ENCODE results near the gene SORCS2. TPM values are rescaled to one million over a fixed set of nuclear protein-coding genes. Genes with fewer than 3 reads are reported as not detected.

Gene SORCS2
- total RNA-seq, 4 donors from 2014 or later: 0.26 to 17.1 (median 2.9) TPM

GRCh38 chr4:7233601-7234000, 41.3 kb downstream of the SORCS2 start:
- Histone ChIP-seq H3K4me3 (no peak overlapping the region), H3K4me1 (no peaks in the 10 kb centered on the region), H3K27me3 (no peaks in the 10 kb centered on the region), H3K36me3 (no peaks in the 10 kb centered on the region), H3K27ac (no peak overlapping the region), H3K9me3 (no peaks in the 10 kb centered on the region)
- TF ChIP-seq POLR2A (IDR thresholded peaks at IDR 0.05) (no peak), CTCF (IDR thresholded peaks at IDR 0.05) (no peak)
- DNase-seq: no peak
- intact Hi-C loops (cut with DNase I; ENCODE audit: low total_unique reads): no loop called here

DNA sequence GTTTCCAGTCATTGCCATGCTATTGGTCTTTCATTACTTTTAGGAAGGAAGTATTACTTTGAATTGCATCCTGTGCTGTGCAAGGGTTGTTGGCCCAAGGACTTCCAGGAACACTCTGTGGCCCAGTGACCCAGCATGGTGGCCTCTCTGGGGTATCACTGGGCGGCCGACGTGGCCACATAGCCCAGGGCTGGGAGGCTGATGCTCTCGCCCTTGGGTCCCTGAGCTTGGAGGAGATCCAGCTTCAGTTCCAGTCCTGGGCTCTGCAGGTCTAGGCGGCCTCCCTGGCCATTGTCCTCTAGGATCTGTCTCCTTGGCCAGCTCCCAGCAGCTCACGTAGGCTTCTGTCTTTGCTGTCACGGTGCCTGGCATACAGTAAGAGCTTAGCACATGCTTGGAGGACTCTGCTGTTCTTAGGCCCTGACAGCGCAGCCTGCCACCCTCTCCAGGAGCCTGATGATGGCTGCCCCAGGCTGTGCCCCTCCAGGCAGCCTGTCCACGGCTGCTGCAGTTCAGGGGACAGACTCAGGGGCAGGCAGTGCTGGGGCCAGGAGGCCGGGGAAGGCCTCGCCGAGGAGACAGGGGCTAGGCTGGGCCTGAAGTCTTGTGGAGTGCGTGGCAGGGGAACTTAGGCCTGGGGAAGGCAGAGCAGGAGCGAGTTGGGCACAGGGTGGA, 42.2 kb downstream of the SORCS2 start:
- TF ChIP-seq POLR2A (IDR thresholded peaks at IDR 0.05): no peak
- H3K36me3 ChIP-seq: no peaks in the 10 kb centered on the region
- H3K27ac ChIP-seq: no peak overlapping the region
- intact Hi-C loops (cut with DNase I; ENCODE audit: low total_unique reads): no loop called here
- no peak for DNase-seq
- H3K4me3 ChIP-seq: no peak overlapping the region
- H3K9me3 ChIP-seq: no peaks in the 10 kb centered on the region
- H3K4me1 ChIP-seq: no peaks in the 10 kb centered on the region
- H3K27me3 ChIP-seq: no peaks in the 10 kb centered on the region

- H3K9me3 ChIP-seq: no peaks in the 10 kb centered on the region
- no peaks in the 10 kb centered on the region for H3K4me1 ChIP-seq
- H3K36me3 ChIP-seq: no peaks in the 10 kb centered on the region
- DNase-seq: no peak
- no peak overlapping the region for H3K27ac ChIP-seq
- TF ChIP-seq CTCF (IDR thresholded peaks at IDR 0.05): no peak
- TF ChIP-seq POLR2A (IDR thresholded peaks at IDR 0.05): no peak
- no peaks in the 10 kb centered on the region for H3K27me3 ChIP-seq
- H3K4me3 ChIP-seq: no peak overlapping the region
- intact Hi-C loops (cut with DNase I; ENCODE audit: low total_unique reads): no loop called here
Observed at GRCh38 chr4:7235030-7235380, 42.7 kb downstream of the SORCS2 start.

DNA sequence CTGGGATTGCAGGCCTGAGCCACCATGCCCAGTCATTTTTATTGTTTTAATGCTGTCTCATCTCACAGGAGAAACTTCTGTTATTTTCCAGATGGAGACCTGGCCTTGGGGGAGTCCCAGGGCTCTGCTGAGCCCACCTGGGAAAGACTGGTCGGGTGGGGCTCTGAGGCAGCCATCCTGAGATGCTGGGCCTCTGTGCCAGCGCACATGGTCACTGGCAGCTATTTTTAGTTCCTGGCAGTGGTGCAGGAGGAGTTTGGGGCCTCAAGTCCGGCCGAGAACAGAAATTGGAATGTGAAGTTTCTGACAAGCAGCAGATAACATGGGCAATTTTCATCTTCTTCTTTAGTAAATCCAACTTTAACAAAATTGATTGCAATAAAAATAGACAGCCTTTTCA, 44.5 kb downstream of the SORCS2 start:
- Histone ChIP-seq H3K27me3 (no peaks in the 10 kb centered on the region), H3K36me3 (no peaks in the 10 kb centered on the region), H3K27ac (peak overlapping the region; percentile 45 to 65), H3K4me3 (no peak overlapping the region), H3K4me1 (no peaks in the 10 kb centered on the region), H3K9me3 (no peaks in the 10 kb centered on the region)
- TF ChIP-seq CTCF (IDR thresholded peaks at IDR 0.05) (no peak), POLR2A (IDR thresholded peaks at IDR 0.05) (no peak)
- DNase-seq: peak; percentile 38 to 69
- intact Hi-C loops (cut with DNase I; ENCODE audit: low total_unique reads): no loop called here

DNA sequence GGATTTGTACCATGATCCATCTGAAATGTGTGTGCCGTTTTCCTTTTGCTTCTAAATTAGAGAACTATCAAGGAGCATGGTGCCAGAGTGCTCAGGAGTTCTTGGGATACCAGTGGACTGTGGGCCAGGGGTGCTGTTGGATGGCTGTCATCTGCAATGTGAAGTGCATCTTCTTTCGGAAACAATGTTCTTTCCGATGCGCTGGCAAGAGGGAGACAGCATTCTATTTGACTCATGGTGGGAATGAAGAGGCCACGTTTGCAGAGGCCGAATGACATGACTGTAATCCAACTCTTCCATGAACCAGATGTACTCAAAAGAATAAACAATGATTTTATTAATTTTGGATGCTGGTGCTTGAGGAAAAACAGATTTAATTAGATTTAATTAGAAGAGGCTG, 45.5 kb downstream of the SORCS2 start:
- H3K27ac ChIP-seq: peak overlapping the region; percentile 45 to 65
- H3K4me3 ChIP-seq: no peak overlapping the region
- H3K9me3 ChIP-seq: no peaks in the 10 kb centered on the region
- H3K36me3 ChIP-seq: no peaks in the 10 kb centered on the region
- intact Hi-C loops (cut with DNase I; ENCODE audit: low total_unique reads): no loop called here
- H3K27me3 ChIP-seq: no peaks in the 10 kb centered on the region
- no peaks in the 10 kb centered on the region for H3K4me1 ChIP-seq
- TF ChIP-seq POLR2A (IDR thresholded peaks at IDR 0.05) (no peak), CTCF (IDR thresholded peaks at IDR 0.05) (no peak)
- no peak for DNase-seq

Data from uterus (tissue), 4 donors.